Lower leg skin (tissue), 4 donors: ENCODE results near the gene IMMP2L. TPM values are rescaled to one million over a fixed set of nuclear protein-coding genes. Genes with fewer than 3 reads are reported as not detected.

Experiments used
- DNase-seq, 2 donors: peaks; one replicate each; pipeline ENCODE4 v3.0.0-alpha.2; 2019; ENCODE audit warnings: low spot score in 2 of 2
- H3K4me3 ChIP-seq: fragments of 200-600 bp; sonication (generic); 2 replicates; pipeline ENCODE4 v1.5.1; 2017; ENCODE audit warnings: mild to moderate bottlenecking, low read depth; ENCODE audit not compliant: poor library complexity, severe bottlenecking
- POLR2A ChIP-seq, 2 donors: fragments of 450-650 bp; IDR thresholded peaks; one replicate each; pipeline ENCODE4 v1.6.1; 2016 to 2017; ENCODE audit warnings: antibody characterized with exemption in 2 of 2, mild to moderate bottlenecking in 1 of 2, moderate library complexity in 1 of 2
- WGBS, 2 donors: methylation state at CpG; one replicate each; pipeline ENCODE4 v1.1.5; 2018; 5-methylcytosine and 5-hydroxymethylcytosine counted together
- intact Hi-C: fragments of 100-400 bp; cut with DNase I; formaldehyde crosslinking; loops from one replicate; pipeline ENCODE4 v1.15.0; 2023; ENCODE audit warnings: low total_unique reads
- total RNA-seq, 4 donors: library from RNA; depleted of rRNA; stranded (reverse); fragments of >200 nt; gene quantifications; one replicate each; pipeline ENCODE4 v1.1.0, GENCODE V29; 2016
- TF ChIP-seq, protein P1 (sequence below), 3 donors: fragments of 450-650 bp; IDR thresholded peaks; one replicate each; pipeline ENCODE4 v1.5.1; 2016; ENCODE audit warnings: antibody characterized with exemption in 3 of 3, mild to moderate bottlenecking in 3 of 3, moderate library complexity in 2 of 3

IMMP2L gene
- total RNA-seq, 4 donors from 2014 or later = 13.6 to 16.8 (median 16.4) TPM

DNA sequence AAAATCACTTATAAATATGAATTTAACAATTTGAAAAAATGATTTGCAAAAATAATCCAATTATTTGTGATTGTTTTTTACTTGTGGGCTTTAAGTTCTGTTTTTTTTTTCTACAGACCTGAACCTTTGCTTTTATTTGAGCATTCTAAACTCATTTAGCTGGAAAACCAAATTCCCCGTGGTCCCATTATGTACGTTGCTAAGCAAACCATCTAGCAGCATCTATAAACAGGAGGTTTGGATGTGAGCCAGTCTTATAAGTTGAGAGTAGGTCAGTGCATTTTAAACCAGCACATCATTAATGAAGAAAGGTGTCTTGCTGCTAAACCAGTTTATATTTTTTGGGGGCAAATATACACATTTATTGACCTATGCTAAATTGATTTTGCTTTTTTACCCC lies 394.1 kb downstream of the IMMP2L start:
- intact Hi-C loops = no loop called here
- no peak for DNase-seq
- WGBS, 2 donors = 38 to 64% methylated on average over 2 of the region's 2 CpGs
- H3K4me3 ChIP-seq = no peak overlapping the region
- no peak for TF ChIP-seq POLR2A (IDR thresholded peaks at IDR 0.05)
- TF ChIP-seq, protein P1, sequence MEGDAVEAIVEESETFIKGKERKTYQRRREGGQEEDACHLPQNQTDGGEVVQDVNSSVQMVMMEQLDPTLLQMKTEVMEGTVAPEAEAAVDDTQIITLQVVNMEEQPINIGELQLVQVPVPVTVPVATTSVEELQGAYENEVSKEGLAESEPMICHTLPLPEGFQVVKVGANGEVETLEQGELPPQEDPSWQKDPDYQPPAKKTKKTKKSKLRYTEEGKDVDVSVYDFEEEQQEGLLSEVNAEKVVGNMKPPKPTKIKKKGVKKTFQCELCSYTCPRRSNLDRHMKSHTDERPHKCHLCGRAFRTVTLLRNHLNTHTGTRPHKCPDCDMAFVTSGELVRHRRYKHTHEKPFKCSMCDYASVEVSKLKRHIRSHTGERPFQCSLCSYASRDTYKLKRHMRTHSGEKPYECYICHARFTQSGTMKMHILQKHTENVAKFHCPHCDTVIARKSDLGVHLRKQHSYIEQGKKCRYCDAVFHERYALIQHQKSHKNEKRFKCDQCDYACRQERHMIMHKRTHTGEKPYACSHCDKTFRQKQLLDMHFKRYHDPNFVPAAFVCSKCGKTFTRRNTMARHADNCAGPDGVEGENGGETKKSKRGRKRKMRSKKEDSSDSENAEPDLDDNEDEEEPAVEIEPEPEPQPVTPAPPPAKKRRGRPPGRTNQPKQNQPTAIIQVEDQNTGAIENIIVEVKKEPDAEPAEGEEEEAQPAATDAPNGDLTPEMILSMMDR (IDR thresholded peaks at IDR 0.05) = no peak

DNA sequence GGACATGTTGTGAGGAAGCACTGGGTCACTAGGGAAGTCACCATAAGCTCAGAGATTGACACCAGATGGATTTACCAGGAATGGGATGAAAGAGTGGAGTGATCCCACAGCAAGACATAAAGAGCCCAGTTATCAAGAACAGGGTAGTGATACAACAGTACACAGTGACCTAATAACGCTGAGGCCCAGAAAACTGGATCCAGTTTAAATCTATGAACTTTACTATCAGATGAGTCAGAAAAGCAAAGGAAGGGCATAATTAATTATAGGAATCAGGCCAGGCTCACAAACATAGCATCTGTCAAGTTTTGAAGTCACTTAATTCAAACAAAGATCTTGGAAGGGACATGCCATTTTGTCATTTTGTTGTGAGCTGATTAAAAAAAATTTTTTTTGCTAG lies 397.9 kb downstream of the IMMP2L start:
- no peak for DNase-seq
- TF ChIP-seq, protein P1 (IDR thresholded peaks at IDR 0.05) = no peak
- no peak for TF ChIP-seq POLR2A (IDR thresholded peaks at IDR 0.05)
- 50 to 72% methylated on average over 1 of the region's 1 CpG for WGBS, 2 donors
- intact Hi-C loops = no loop called here
- H3K4me3 ChIP-seq = no peak overlapping the region

DNA sequence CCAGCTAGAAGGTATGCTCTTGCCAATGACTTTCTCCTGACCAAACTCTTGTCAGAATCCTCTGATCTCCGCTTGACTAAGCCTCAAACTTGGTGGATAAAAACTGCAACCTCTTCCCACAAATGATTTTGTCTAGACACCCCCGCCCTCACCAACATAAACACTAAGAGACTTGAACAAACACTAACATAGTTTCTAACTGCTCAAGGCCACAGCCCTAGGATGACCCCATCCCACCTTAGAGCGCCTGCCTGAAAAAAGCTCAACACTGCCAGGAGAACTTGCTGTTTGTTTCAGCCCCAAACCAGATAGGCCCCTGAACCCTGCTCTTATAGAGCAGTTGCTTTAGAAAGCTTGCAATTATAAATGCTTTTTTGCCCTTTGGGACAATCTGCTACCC lies 399.6 kb downstream of the IMMP2L start:
- DNase-seq = no peak
- intact Hi-C loops = no loop called here
- 99% methylated on average over 3 of the region's 3 CpGs for WGBS, 2 donors
- no peak overlapping the region for H3K4me3 ChIP-seq
- TF ChIP-seq, protein P1 (IDR thresholded peaks at IDR 0.05) = peak in 1 of 3 donors; percentile 30
- no peak for TF ChIP-seq POLR2A (IDR thresholded peaks at IDR 0.05)

GRCh38 chr7:111160297-111160696 lies 402.0 kb downstream of the IMMP2L start:
- TF ChIP-seq, protein P1 (IDR thresholded peaks at IDR 0.05) = no peak
- no peak for TF ChIP-seq POLR2A (IDR thresholded peaks at IDR 0.05)
- H3K4me3 ChIP-seq = no peak overlapping the region
- intact Hi-C loops = no loop called here

DNA sequence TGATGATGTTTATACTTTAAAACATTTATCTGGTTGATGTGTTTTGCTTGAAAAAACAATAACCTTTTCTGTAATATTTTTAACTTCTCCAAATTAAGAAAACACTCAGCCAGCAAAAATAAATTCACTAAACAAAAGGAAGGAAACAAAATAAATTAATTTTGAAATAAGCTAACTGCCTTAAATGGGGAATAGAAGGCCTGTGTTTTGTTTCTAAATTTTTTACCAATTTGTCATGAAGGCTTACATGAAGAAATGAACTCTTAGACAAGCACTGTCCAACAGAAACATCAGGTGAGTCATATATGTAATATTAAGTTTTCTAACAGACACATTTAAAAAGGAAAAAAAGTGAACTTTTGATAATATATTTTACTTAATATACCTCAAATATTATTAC lies 402.9 kb downstream of the IMMP2L start:
- TF ChIP-seq POLR2A (IDR thresholded peaks at IDR 0.05) = no peak
- TF ChIP-seq, protein P1 (IDR thresholded peaks at IDR 0.05) = no peak
- H3K4me3 ChIP-seq = no peak overlapping the region
- no peak for DNase-seq
- intact Hi-C loops = no loop called here

More at GRCh38 chr7:111160297-111160696, 402.0 kb downstream of the IMMP2L start:
- no peak for DNase-seq

DNA sequence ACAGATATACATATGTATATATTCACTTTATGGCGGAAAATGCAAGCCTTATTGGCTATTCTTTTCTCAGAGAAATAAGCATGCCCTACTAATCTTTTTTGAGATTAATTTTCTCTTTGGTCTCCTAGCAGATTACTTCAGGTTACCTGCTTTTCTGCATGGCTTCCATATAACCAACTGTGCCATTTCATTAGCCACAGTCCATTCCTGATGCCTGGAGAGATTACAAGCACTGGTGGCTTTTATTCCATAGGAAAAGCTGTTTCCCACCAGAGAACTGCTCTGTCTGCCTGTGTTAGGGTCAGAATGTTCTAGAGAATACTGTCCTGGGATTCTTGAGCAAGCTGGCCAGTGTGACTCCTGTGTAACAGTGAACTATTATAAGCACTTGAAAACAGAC lies 411.6 kb downstream of the IMMP2L start:
- intact Hi-C loops = no loop called here
- WGBS, 2 donors = 100% methylated on average over 1 of the region's 1 CpG
- H3K4me3 ChIP-seq = no peak overlapping the region
- no peak for DNase-seq
- TF ChIP-seq POLR2A (IDR thresholded peaks at IDR 0.05) = no peak
- TF ChIP-seq, protein P1 (IDR thresholded peaks at IDR 0.05) = no peak
